Measurements from ENCODE around the gene AGPAT1. TPM values are rescaled to one million over a fixed set of nuclear protein-coding genes. Genes with fewer than 3 reads are reported as not detected.
"Not testable (repeated sequence)": the region's sequence is repeated elsewhere in the genome, so short reads cannot be mapped to it uniquely, and the experiment has no call there.

Gene AGPAT1
- total and polyA plus RNA-seq, 2 experiments from 2014 or later = 39.7 to 71.2 TPM

DNA sequence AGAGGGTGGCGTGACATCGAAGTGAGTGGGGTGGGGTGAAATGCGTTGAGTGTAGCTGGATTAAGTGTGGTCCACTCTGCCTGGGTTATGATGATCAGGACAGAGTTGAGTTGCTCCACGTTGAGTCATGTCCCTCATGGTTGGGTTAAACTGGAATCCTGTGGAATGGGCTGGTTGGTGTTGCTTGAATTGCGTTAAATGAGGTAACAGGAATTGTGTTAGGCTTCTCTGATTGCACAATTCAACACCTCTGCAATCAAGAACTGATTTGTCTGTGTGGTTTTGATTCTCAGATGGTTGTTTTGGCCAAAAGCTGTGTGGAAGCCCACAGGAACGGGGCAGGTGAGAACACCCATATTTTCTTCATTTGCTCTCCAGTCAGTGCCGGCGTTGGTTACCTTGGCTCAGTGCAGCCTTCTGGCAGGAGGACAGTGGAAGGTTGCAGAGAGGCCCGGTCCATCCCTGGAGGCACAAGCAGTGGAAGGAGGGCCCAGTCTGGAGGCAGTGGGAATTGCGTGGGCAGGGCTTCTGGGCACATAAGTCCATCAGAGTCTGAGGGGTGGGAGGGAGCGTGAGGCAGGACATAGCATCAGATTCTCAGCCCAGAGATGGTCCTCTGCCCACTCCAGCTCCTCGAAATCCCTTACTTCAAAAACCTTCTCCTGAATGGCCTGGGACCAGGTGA lies 36.3 kb upstream of the AGPAT1 start:
- WGBS, 2 experiments (ENCODE audit: low coverage in 1 of 2, low lambda C conversion rate in 2 of 2, missing lambda C conversion rate in 2 of 2) = 68 to 69% methylated on average over 12 of the region's 12 CpGs
- Histone ChIP-seq H3K4me3 (no peak overlapping the region), H3K27ac (no peak overlapping the region), H4K20me1 (ENCODE audit: insufficient read depth) (no peaks in the 10 kb centered on the region), H3K4me2 (ENCODE audit: unreplicated experiment) (no peak overlapping the region), H3K9me3 (ENCODE audit: low read depth) (no peaks in the 10 kb centered on the region), H3K9me2 (ENCODE audit: insufficient read depth) (no peaks in the 10 kb centered on the region), H3K9ac (no peak overlapping the region), H3K27me3 (replicated peaks; ENCODE audit: insufficient read depth) (no peaks in the 10 kb centered on the region), H3F3A (ENCODE audit: insufficient read depth) (no peaks in the 10 kb centered on the region), H2AFZ (no peak overlapping the region), H3K36me3 (ENCODE audit: low read depth) (no peaks in the 10 kb centered on the region), H3K4me1 (ENCODE audit: insufficient read depth) (no peaks in the 10 kb centered on the region), H3K79me2 (ENCODE audit: insufficient read depth) (no peaks in the 10 kb centered on the region)
- TF ChIP-seq EZH2 (IDR thresholded peaks at IDR 0.05; ENCODE audit: insufficient read depth, poor library complexity, severe bottlenecking) (no peak), EZH2phosphoT487 (IDR thresholded peaks at IDR 0.05; ENCODE audit: insufficient read depth, low read depth) (no peak)
- DNase-seq = no peak
- in situ Hi-C loops (cut with MboI) = no loop called here

DNA sequence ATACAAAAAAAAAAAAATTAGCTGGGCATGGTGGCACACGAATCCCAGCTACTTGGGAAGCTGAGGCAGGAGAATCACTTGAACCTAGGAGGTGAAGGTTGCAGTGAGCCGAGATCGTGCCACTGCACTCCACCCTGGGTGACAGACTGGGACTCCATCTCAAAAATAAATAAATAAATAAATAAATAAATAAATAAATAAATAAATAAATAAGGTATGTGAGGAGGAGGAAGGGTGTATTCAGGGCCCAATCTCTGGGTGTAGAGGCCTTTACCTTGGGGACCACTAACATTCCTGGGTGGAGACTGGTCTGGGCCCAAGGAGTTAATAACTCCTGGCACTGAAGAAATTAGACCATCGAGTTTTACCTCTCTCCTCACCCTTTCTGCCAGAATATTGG lies 35.5 kb upstream of the AGPAT1 start:
- in situ Hi-C loops (cut with MboI) = not testable (repeated sequence)

DNA sequence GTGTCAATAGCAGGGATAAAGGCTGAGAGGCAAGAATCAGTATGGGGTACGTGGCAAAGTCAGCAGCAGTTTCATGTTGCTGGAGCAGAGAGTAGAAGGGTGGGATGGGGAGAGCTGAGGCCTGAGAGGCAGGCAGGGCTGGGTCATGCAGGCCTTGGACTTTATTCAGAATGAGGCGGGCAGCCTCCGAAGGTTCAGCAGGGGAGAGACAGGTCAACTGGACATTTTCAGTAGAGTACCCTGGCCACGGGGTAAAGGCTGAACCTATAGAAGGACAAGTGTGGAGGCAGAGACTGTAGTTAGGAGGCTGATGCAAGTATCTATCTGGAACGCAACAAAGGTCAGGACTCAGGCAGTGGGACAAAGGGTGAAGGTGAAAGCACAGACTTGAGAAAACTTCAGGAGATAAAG lies 34.3 kb upstream of the AGPAT1 start:
- 42 to 48% methylated on average over 5 of the region's 5 CpGs for WGBS, 2 experiments (ENCODE audit: low coverage in 1 of 2, low lambda C conversion rate in 2 of 2, missing lambda C conversion rate in 2 of 2)
- Histone ChIP-seq H2AFZ (no peak overlapping the region), H3K4me3 (no peak overlapping the region), H3K4me2 (ENCODE audit: unreplicated experiment) (no peak overlapping the region), H3K9ac (no peak overlapping the region), H3K9me3 (ENCODE audit: low read depth) (no peaks in the 10 kb centered on the region), H3K9me2 (ENCODE audit: insufficient read depth) (no peaks in the 10 kb centered on the region), H3K79me2 (ENCODE audit: insufficient read depth) (no peaks in the 10 kb centered on the region), H3K27me3 (replicated peaks; ENCODE audit: insufficient read depth) (0 out of 2 replicates have a peak, but pooled peaks cover 3% of the 10 kb centered on the region), H3K4me1 (ENCODE audit: insufficient read depth) (no peaks in the 10 kb centered on the region), H3F3A (ENCODE audit: insufficient read depth) (no peaks in the 10 kb centered on the region), H4K20me1 (ENCODE audit: insufficient read depth) (no peaks in the 10 kb centered on the region), H3K36me3 (ENCODE audit: low read depth) (no peaks in the 10 kb centered on the region), H3K27ac (no peak overlapping the region)
- TF ChIP-seq EZH2 (IDR thresholded peaks at IDR 0.05; ENCODE audit: insufficient read depth, poor library complexity, severe bottlenecking) (no peak), EZH2phosphoT487 (IDR thresholded peaks at IDR 0.05; ENCODE audit: insufficient read depth, low read depth) (no peak)
- no peak for DNase-seq
- in situ Hi-C loops (cut with MboI) = no loop called here

More for the DNA sequence above, 35.5 kb upstream of the AGPAT1 start:
- H4K20me1 ChIP-seq (ENCODE audit: insufficient read depth); H3K4me3 ChIP-seq; H3K9me2 ChIP-seq (ENCODE audit: insufficient read depth); H3K9me3 ChIP-seq (ENCODE audit: low read depth); H3F3A ChIP-seq (ENCODE audit: insufficient read depth); DNase-seq; H3K36me3 ChIP-seq (ENCODE audit: low read depth); H3K27me3 ChIP-seq (replicated peaks; ENCODE audit: insufficient read depth); H3K4me1 ChIP-seq (ENCODE audit: insufficient read depth); H3K79me2 ChIP-seq (ENCODE audit: insufficient read depth); H3K4me2 ChIP-seq (ENCODE audit: unreplicated experiment); H2AFZ ChIP-seq; H3K9ac ChIP-seq; H3K27ac ChIP-seq: not testable (repeated sequence)
- WGBS, 2 experiments (ENCODE audit: low coverage in 1 of 2, low lambda C conversion rate in 2 of 2, missing lambda C conversion rate in 2 of 2) = 67 to 69% methylated on average over 4 of the region's 4 CpGs

DNA sequence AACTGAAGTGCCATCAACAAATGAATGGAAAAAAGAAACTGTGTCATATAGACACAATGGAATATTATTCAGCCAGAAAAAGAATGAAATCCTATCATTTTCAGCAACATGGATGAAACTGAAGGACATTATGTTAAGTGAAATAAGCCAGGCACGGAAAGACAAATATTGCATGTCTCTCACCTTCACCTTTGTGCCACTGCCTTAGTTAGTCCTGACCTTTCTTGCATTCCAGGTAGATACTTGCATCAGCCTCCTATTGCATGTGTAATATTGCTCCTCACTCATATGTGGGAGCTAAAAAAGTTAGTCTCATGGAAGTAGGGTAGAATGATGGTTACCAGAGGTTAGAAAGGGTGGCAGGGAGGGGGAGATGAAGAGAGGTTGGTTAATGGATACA lies 33.1 kb upstream of the AGPAT1 start:
- Histone ChIP-seq H3K9me3 (ENCODE audit: low read depth) (no peaks in the 10 kb centered on the region), H3K4me2 (ENCODE audit: unreplicated experiment) (no peak overlapping the region), H3F3A (ENCODE audit: insufficient read depth) (no peaks in the 10 kb centered on the region), H4K20me1 (ENCODE audit: insufficient read depth) (no peaks in the 10 kb centered on the region), H3K9ac (no peak overlapping the region), H3K79me2 (ENCODE audit: insufficient read depth) (no peaks in the 10 kb centered on the region), H3K27ac (no peak overlapping the region), H3K4me3 (no peak overlapping the region), H2AFZ (no peak overlapping the region), H3K27me3 (replicated peaks; ENCODE audit: insufficient read depth) (0 out of 2 replicates have a peak, but pooled peaks cover 3% of the 10 kb centered on the region), H3K36me3 (ENCODE audit: low read depth) (no peaks in the 10 kb centered on the region), H3K9me2 (ENCODE audit: insufficient read depth) (no peaks in the 10 kb centered on the region), H3K4me1 (ENCODE audit: insufficient read depth) (no peaks in the 10 kb centered on the region)
- in situ Hi-C loops (cut with MboI) = no loop called here
- 15 to 29% methylated on average over 1 of the region's 1 CpG for WGBS, 2 experiments (ENCODE audit: low coverage in 1 of 2, low lambda C conversion rate in 2 of 2, missing lambda C conversion rate in 2 of 2)
- DNase-seq = no peak
- TF ChIP-seq EZH2 (IDR thresholded peaks at IDR 0.05; ENCODE audit: insufficient read depth, poor library complexity, severe bottlenecking) (no peak), EZH2phosphoT487 (IDR thresholded peaks at IDR 0.05; ENCODE audit: insufficient read depth, low read depth) (no peak)

All from GM23248 (cell line).